ENCODE data around the gene RNF183.
"Not testable (repeated sequence)": the region's sequence is repeated elsewhere in the genome, so short reads cannot be mapped to it uniquely, and the experiment has no call there.

The RNF183 gene

GRCh38 chr9:113315231-113315630 is 12.1 kb upstream of the RNF183 start:
- DNase-seq, result no peak

- no peak for DNase-seq
These were observed 10.1 kb upstream of the RNF183 start for GRCh38 chr9:113313261-113313660.

GRCh38 chr9:113311961-113312360 is 8.8 kb upstream of the RNF183 start:
- no peak for DNase-seq

GRCh38 chr9:113310538-113310937 is 7.4 kb upstream of the RNF183 start:
- no peak for DNase-seq

- DNase-seq, result no peak
These were observed 6.1 kb upstream of the RNF183 start for GRCh38 chr9:113309204-113309813.

GRCh38 chr9:113307396-113307975 is 4.3 kb upstream of the RNF183 start:
- no peak for DNase-seq

GRCh38 chr9:113306566-113306965 is 3.4 kb upstream of the RNF183 start:
- DNase-seq, result no peak

GRCh38 chr9:113301548-113301947 is 1.6 kb downstream of the RNF183 start:
- DNase-seq, result no peak

- no peak for DNase-seq
These were observed 3.3 kb downstream of the RNF183 start for GRCh38 chr9:113299800-113300292.

- no peak for DNase-seq
These were observed 4.0 kb downstream of the RNF183 start for GRCh38 chr9:113298924-113299770.

- DNase-seq, result no peak
These were observed 4.9 kb downstream of the RNF183 start for GRCh38 chr9:113298311-113298710.

- no peak for DNase-seq
These were observed 6.2 kb downstream of the RNF183 start for GRCh38 chr9:113296796-113297558.

GRCh38 chr9:113296247-113296646 is 6.9 kb downstream of the RNF183 start:
- not testable (repeated sequence) for DNase-seq

- no peak for DNase-seq
These were observed 9.8 kb downstream of the RNF183 start for GRCh38 chr9:113293285-113293878.

- DNase-seq, result no peak
These were observed 13.0 kb downstream of the RNF183 start for GRCh38 chr9:113290052-113290607.

- no peak for DNase-seq
These were observed 14.1 kb downstream of the RNF183 start for GRCh38 chr9:113289091-113289490.

GRCh38 chr9:113281356-113281755 is 21.8 kb downstream of the RNF183 start:
- no peak for DNase-seq

GRCh38 chr9:113278840-113279239 is 24.3 kb downstream of the RNF183 start:
- DNase-seq, result no peak

- DNase-seq, result peak; percentile 94
These were observed 27.7 kb downstream of the RNF183 start, which contains the start of the genes CDC26 and PRPF4 for GRCh38 chr9:113275157-113276131. Gene CDC26, minus strand, starts transcription at chr9:113275572. Its CDS starts 3,065 bp downstream, at chr9:113272507. Gene PRPF4, plus strand, starts transcription at chr9:113275658. Its CDS starts 86 bp downstream, at chr9:113275744.

GRCh38 chr9:113274474-113275156 is 28.6 kb downstream of the RNF183 start:
- no peak for DNase-seq
